NCI-H187 treated with DMSO at 0.1 percent for 48 hours (cell line): ENCODE results near the gene APMAP.
"Not testable (repeated sequence)": the region's sequence is repeated elsewhere in the genome, so short reads cannot be mapped to it uniquely, and the experiment has no call there.

Experiments used
- DNase-seq: peaks from one replicate; lab custom pipeline; 2025; lab: John Stamatoyannopoulos, UW

The APMAP gene

GRCh38 chr20:24951536-24952083 is 40.9 kb downstream of the APMAP start:
- no peak for DNase-seq

DNA sequence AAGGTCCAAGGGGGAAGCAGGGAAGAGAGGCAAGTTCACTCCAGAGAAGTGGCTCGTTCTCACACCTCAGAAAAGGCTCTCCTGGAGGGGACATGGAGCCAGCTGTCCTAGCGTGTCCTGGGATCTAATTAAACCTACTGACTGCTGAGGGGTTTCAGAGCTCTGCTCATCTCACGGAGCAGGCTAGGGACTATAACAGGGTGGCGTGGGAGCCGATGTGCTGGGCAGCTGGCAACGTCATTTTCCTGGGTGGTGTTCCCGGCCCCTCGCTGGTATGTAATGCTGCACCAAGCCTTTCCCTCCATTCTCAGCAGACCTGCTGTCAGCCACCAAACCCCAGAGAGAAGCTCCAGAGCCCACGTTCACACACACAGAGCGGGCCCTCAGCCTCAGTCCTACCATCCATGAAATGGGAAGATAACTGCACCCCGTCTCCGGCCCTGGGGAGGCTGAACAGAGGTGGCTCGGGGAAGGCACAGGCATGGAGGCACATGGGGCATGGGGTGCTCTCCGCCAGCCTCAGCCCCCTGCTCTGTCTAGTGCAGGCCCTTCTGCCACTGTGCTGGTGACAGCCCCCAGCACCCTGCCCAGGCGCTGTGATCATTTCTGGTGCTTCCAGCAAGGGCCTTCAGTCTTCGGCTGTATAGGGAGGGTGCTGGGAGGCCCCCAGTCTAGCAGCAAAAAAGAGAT is 41.6 kb downstream of the APMAP start:
- DNase-seq: no peak

DNA sequence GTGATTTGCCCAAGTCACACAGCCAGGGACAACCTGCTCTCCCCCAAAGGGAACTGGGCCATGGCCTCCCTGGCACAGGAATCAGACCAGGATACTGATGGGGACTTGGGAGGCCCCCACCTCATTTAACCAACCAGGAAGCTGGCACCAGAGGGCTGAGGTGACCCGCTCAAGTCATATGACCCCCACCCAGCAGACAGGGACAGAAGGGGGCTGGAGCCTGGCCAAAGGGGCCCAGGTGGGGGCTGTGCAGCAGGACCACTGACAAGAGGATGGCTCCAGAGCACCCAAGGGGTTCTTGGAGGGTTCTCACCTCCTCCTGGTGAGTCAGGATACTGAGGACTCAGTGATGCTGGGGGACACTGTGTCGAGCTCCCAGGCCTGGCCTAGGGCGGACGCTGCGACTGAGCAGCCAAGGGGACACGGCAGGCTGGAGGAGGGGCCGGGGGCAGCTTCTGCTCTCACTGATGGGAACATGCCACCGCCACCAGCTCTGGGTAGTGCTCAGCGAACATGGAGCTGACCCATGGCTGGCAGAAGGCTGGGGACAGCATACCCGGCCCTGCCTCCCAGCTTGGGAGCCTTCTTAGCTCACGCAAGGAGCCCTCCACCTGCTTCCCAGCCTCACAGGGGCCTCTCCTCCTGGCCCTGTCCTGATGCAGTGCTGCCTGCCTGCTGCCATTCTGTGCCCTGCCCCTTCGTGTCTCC is 42.3 kb downstream of the APMAP start:
- no peak for DNase-seq

DNA sequence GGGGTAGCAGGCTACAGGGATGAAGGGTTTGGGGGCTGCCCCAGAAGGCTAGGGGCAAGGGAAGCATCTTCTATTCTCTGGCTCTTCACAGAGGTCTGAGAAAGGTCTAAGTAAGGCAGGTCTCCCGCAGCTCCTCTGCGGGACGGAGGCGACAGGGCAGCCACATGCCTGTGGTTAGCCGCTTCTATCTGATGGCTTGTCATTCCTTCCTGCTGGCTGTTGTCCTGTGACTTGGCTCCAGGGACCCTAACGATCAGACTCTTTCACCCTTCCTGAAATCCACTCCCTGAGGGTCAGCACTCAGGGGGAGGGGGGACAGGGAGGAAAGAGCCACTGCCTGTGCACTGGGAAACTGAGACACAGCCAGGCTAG is 42.8 kb downstream of the APMAP start:
- no peak for DNase-seq

DNA sequence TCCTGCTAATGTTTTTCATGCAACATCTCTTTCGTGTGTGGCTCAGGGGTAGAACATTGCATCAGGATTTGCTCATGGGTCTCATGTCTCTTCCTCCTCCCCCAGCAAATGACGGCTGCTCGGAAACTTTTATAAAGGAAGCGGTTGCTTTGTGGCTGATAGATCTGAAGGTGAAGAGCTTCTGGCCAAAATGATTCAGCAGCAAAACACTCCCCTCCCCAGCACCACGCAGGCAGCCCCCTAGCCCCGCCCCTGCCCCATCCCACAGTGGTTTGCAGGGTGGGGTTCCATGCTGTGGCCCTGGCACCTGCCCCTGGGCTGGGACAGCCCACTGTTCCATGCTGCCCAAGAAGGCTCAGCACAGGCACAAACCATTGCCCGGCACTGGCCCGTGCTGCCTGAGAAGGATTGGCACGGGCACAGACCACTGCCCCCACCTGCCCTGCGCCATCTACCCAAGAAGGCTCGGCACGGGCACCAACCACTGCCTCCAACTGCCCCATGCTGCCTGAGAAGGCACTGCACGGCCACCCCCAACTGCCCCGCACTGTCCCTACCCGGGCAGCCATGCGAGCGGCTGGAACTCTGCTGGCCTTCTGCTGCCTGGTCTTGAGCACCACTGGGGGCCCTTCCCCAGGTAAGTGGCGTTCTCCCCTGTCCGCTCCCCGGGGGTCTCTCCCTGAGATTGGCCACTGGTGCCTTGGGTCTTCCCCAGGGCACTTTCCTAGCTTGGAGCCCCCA is 43.4 kb downstream of the APMAP start, which contains the start of gene CST7:
CST7 (plus strand) TSS at position 331 of the 741 bp plus-strand sequence; CDS start at position 568, 237 bp downstream.
- no peak for DNase-seq

GRCh38 chr20:24948396-24948938 is 44.1 kb downstream of the APMAP start:
- not testable (repeated sequence) for DNase-seq

DNA sequence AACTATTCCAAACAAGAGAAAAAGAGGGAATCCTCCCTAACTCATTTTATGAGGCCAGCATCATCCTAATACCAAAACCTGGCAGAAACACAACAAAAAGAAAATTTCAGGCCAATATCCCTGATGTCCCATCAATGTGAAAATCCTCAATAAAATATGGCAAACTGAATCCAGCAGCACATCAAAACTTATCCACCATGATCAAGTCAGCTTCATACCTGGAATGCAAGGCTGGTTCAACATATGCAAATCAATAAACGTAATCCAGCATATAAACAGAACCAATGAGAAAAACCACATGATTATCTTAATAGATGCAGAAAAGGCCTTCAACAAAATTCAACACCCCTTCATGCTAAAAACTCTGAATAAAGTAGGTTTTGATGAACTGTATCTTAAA is 46.2 kb downstream of the APMAP start:
- DNase-seq: not testable (repeated sequence)

- no peak for DNase-seq
Observed at GRCh38 chr20:24943731-24944130, 48.8 kb downstream of the APMAP start.

DNA sequence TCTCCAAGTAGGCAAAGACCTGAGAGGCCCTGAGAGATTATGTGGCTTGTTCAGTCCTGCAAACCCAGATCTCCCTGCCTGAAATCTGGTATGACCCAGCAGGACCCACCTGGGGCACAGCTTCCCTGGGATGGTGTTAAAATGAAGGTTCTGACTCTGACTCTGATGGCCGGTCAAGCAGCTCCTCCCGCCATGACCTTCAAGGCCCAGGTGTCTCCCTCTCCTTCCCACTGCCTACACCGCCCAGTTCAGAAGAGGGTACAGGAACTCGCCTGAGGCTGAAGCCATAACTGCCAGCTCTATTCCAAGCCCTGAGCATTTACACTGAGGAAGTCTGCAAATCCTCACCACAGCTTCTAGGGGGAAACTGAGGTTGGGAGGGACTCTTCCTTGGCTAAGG is 49.4 kb downstream of the APMAP start:
- DNase-seq: no peak

GRCh38 chr20:24942679-24943078 is 49.9 kb downstream of the APMAP start:
- DNase-seq: no peak

GRCh38 chr20:24939036-24939435 is 53.5 kb downstream of the APMAP start:
- DNase-seq: no peak

GRCh38 chr20:24938498-24938897 is 54.1 kb downstream of the APMAP start:
- no peak for DNase-seq

- no peak for DNase-seq
Observed at GRCh38 chr20:24937579-24937978, 55.0 kb downstream of the APMAP start.

DNA sequence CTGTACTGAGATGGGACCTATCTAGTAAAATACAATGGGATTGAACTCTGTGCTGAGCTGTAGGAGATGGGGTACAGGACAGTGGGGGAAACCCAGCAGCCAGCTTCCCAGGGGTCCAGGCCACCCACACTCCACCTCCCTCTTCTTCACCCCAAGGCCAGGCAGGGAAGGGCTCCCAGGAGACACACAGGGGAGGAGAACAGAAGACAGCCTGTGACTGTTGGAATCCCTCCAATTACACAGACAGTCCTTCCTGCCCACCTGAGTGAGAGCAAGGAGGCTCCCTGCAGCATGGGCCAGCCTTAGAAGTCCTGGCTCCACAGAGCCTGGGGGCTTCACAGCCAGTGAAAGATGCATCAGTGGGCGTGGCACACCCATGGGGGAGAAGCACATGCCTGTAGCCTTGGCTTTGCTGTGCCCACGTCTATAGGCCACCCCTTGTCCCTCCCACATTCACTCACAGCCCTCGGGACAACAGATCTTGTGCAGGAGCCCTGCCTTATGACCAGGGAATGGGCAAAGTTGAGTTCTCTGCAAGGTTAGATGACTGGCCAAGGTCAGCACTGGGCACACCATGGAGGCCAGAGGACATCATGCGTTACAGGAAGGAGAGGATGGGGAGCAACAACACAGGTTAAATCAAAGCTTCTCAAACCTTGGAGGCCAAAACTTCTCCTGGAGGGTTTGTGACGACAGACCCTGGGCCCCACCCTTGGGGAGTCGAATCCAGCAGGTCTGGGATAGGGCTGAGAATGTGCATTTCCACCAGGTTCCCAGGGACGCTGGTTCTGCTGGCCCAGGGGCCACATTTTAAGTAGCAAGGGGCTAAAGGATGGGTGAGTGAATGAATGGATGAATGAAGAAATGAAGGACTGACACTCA is 55.8 kb downstream of the APMAP start:
- no peak for DNase-seq

GRCh38 chr20:24935766-24936525 is 56.6 kb downstream of the APMAP start:
- no peak for DNase-seq

- DNase-seq: no peak
Observed at GRCh38 chr20:24935140-24935539, 57.4 kb downstream of the APMAP start.

DNA sequence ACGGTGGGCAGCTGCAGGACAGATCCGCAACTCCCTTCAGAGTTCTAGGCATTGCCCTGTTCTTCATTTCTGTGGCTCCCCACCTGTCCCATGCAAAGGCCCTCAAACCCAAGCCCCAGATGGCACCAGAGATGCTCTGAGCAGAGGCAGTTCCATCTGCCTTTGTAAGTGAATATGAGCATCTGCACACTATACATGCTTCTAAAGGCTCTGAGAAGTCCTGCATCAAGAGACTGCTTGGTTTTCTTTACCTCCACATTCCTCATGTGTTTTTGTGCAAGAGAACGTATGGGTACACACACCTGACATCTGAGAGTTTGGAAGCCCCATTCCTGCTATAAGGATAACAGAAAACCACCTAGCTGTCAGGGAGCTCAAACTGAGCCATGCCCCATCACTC is 57.8 kb downstream of the APMAP start:
- DNase-seq: no peak

DNA sequence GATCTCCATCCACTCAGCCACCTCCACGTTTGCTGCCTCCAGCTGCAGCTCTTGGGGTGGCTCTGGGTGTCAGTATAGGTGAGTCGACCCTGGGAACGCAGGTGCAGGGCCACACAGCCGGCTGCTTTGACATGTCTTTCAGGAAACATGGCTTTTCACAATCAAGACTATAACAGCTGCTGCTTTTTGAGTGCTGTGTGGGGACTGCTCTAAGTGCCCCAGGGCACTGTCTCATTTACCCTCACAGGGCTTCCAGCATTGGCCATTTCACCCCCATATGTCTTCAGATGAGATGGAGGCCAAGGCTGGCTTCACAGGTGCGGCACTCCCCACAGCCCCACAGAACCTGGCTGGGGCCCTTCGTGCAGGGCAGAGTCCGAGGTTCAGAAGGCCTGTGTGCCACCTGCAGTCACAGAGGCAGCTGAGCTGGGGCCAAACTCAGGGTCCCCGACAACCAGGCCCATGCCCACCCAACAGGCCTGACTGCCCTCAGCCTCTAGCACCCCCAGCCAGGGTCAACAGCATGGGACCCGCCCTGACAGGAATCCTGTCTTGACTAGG is 58.4 kb downstream of the APMAP start:
- DNase-seq: no peak

DNA sequence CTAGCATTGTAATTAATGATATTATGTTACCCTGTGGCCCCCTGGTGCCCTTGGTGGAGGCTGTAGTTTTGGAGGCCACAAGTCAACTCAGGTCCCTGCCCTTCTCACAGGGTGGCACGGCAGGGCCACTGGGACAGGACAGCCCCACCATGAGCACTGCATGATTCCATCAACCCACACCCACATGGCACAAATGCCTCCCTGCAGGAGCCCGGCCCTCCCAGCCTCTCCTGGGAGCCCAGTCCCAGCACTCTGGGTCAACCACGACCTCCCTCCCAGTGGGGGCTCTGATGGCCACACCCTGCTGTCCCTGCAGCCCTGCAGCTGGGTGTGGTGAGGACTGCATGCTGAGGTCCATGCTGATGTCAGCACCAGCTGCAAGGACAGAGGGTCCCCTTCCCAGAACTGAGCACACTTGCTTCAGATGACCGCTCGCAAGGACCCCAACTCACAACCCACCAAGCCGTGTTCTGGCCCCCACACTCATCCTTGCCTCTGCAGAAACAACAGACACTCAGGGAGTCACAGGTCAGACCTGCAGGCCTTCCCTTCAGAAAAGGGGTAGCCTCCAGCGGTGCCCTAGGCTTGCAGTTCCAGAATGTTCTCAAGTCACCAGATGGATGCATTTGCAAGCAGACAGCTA is 59.2 kb downstream of the APMAP start:
- no peak for DNase-seq

DNA sequence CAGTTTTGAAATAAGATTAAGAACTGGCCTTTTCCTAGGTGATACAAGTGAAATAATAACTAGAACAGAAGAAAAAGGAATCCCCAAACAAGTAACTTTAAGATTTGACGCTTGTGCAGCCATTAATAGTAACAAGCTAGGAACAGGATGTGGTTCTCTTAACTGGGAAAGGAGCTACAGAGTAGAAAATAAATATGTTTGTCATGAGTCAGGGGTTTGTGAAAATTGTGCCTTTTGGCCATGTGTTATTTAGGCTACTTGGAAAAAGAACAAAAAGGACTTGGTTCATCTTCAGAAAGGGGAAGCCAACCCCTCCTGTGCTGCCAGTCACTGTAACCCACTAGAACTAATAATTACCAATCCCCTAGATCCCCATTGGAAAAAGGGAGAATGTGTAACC is 60.7 kb downstream of the APMAP start:
- DNase-seq: not testable (repeated sequence)
